C4-2B (cell line): Measurements from ENCODE around the gene C21orf58.

Experiments
- ZFX ChIP-seq: fragments of 450-650 bp; IDR thresholded peaks from 2 replicates; pipeline ENCODE4 v1.6.1; 2017
- TF ChIP-seq, protein P1 (sequence below): fragments of 450-650 bp; conservative IDR thresholded peaks from 2 replicates; pipeline ENCODE4 v1.5.1; 2017; ENCODE audit warnings: mild to moderate bottlenecking

- TF ChIP-seq, protein P1, sequence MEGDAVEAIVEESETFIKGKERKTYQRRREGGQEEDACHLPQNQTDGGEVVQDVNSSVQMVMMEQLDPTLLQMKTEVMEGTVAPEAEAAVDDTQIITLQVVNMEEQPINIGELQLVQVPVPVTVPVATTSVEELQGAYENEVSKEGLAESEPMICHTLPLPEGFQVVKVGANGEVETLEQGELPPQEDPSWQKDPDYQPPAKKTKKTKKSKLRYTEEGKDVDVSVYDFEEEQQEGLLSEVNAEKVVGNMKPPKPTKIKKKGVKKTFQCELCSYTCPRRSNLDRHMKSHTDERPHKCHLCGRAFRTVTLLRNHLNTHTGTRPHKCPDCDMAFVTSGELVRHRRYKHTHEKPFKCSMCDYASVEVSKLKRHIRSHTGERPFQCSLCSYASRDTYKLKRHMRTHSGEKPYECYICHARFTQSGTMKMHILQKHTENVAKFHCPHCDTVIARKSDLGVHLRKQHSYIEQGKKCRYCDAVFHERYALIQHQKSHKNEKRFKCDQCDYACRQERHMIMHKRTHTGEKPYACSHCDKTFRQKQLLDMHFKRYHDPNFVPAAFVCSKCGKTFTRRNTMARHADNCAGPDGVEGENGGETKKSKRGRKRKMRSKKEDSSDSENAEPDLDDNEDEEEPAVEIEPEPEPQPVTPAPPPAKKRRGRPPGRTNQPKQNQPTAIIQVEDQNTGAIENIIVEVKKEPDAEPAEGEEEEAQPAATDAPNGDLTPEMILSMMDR: no peak
- no peak for TF ChIP-seq ZFX
These were observed 32.3 kb upstream of the C21orf58 start for GRCh38 chr21:46356005-46356338.
